ES-I3 (cell line): Measurements from ENCODE around the gene CD244.

Source experiments
- H3K36me3 ChIP-seq: 2 replicates; pipeline ENCODE4 v1.6.1; 2013; ENCODE audit warnings: mild to moderate bottlenecking, low read length, control low read depth, moderate library complexity; ENCODE audit not compliant: insufficient read depth
- H3K4me1 ChIP-seq: 2 replicates; pipeline ENCODE4 v1.6.1; 2013; ENCODE audit warnings: mild to moderate bottlenecking, control low read depth, low read length; ENCODE audit not compliant: insufficient read depth
- H3K9ac ChIP-seq: 2 replicates; pipeline ENCODE4 v1.6.1; 2013; ENCODE audit warnings: low read depth, mild to moderate bottlenecking, low read length, moderate library complexity
- H3K9me3 ChIP-seq: 2 replicates; pipeline ENCODE4 v1.6.1; 2013; ENCODE audit warnings: mild to moderate bottlenecking, low read length, moderate library complexity; ENCODE audit not compliant: control insufficient read depth, insufficient read depth

CD244 gene

DNA sequence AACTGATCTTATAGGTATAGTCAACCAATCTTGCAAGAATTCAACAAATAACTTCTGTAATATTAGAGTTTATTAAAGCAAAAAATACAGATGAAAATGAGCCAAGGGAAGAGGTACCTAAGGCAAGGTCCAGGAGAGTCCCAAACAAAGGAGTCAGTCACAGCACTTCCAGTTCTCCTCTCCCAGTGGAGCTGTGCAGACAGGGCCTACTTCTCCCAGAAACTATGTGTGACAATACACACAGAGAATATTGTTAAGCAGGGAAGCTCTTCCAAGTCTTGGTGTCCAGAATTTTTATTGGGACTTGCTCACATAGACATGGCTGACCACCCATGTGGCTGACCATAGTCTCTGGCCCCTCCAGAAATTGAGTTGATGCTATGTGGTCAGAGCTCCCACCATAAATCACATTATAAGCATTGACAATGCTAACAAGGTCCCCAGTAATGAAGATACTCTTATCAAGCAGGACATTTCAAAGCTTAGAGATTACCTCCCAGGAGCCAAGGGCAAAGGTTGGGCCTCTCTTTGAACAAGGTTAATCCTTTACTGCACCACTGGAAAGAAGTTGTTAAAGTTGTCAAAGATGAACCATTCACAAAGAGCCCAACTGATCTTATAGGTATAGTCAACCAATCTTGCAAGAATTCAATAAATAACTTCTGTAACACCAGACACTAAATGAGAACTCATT, 3.5 kb upstream of the CD244 start:
- no peaks in the 10 kb centered on the region for H3K4me1 ChIP-seq
- no peaks in the 10 kb centered on the region for H3K36me3 ChIP-seq
- no peaks in the 10 kb centered on the region for H3K9me3 ChIP-seq
- no peak overlapping the region for H3K9ac ChIP-seq

DNA sequence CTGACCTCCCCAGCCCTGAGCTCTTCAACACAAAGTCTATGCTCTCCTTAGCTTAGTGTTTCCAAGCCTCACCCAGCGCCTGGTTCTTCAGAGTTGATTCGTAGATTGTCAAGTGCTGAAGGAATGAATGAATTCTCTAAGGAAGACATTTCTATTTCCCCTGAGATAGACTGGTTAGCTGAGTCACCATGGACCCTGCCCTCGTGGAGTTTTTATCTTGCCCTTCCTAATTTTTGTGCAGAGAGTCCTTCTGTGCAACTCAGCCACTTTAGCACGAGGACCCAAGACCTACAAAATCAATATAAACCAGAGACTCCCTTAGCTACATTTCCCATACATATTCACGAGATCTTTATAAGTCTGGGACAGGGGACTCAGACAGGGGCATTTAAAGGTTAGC, 2.6 kb upstream of the CD244 start:
- H3K4me1 ChIP-seq, result no peaks in the 10 kb centered on the region

DNA sequence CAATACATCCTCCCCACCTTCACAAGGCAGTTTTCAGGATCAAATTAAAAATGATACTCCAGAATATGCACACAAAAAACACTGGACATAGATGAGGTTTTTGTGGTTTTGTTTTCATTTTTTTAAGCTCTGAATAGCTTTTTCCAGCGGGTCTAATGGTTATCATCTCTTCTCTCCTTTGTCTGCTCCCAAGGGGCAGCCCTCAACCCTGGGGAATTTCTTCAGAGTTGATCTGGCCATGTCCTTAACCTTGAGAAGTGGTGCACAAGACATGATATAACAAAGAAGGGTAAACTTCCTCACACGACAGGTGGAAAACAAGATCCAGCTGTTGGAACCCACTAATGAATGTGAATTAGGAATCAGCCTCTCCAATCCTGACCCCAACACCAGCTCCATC, 1.5 kb upstream of the CD244 start:
- Histone ChIP-seq H3K9me3 (no peaks in the 10 kb centered on the region), H3K36me3 (no peaks in the 10 kb centered on the region), H3K4me1 (no peaks in the 10 kb centered on the region), H3K9ac (no peak overlapping the region)

More for the DNA sequence above, 2.6 kb upstream of the CD244 start:
- H3K9me3 ChIP-seq, result no peaks in the 10 kb centered on the region
- no peaks in the 10 kb centered on the region for H3K36me3 ChIP-seq
- no peak overlapping the region for H3K9ac ChIP-seq

DNA sequence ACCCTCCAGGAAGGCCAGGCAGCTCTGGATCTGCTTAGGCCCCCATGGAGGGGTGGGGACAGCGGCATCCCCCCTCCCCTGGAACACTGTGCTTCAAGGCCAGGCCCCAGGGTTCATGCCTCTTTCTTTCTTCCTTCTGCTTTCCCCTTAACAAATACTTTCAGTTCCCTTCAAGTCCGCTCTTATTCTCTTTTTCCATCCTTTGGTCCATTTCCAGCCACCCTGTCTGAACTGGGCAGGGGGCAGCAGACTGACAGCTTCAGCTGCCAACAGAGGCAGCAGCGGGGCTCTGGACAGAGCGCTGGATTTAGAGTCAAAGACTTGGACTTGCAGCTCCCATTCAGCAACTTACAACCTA, 1.1 kb upstream of the CD244 start:
- H3K9me3 ChIP-seq, result no peaks in the 10 kb centered on the region
- H3K4me1 ChIP-seq, result no peaks in the 10 kb centered on the region
- no peaks in the 10 kb centered on the region for H3K36me3 ChIP-seq
- no peak overlapping the region for H3K9ac ChIP-seq

DNA sequence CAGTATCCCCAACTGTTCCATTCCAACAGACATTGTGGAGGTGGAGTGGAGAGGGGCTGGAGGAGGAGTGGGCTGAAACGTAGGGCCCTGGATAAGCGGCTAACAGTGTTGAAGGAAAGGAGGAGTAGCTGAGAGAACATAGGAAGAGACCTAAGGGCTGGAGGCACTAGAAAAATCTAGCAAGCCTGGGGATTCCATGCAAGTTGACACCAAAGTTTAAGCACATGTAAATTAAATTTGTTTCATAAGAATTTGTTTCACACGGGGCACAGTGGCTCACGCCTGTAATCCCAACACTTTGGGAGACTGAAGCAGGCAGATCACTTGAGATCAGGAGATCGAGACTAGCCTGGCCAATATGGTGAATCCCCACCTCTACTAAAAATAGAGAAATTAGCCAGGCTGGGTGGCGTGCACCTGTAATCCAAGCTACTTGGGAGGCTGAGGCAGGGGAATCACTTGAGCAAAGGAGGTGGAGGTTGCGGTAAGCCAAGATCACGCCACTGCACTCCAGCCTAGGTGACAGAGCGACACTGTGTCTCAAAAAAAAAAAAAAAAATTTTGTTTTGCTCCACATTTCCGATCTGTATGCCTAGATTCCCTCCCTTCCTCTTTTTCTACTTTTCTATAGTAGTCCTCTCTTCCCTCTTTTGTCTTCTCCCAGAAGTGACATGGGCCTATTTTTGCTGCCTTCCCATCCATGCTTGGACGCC, 530 bp upstream of the CD244 start:
- H3K4me1 ChIP-seq, result no peaks in the 10 kb centered on the region
- no peak overlapping the region for H3K9ac ChIP-seq
- no peaks in the 10 kb centered on the region for H3K9me3 ChIP-seq
- H3K36me3 ChIP-seq, result no peaks in the 10 kb centered on the region

DNA sequence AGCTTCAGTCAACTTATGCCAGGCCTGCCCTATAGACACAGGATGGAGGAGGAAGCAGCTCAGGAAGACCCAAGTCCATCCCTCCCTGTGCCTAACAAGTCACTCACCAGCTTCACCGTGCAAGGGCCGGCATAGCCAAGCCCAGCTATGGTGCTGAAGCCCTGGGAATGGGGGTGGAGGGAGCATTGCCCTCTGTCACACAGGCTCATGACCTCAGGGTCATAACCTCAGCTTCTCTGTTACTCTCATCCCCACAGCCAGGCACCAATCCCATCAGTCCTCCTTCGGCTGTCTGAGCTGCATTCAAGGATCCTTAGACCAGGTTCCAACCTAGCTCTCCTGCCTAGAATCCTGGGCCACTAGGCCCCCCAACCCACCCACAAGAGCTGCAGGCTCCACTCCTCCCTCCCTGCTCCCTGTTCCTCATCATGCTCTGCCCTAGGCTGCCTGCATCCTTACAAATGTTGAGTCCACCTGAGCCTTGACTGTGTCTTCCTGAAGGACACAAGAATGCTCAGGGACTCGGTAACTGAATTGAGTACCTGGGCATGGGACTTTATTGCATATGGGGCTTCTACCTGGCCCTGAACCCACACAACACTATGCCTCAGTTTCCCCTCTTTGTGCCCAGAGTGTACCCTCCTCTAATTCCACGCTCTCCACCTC, 1.7 kb downstream of the CD244 start:
- no peak overlapping the region for H3K9ac ChIP-seq
- no peaks in the 10 kb centered on the region for H3K4me1 ChIP-seq
- H3K9me3 ChIP-seq, result no peaks in the 10 kb centered on the region
- no peaks in the 10 kb centered on the region for H3K36me3 ChIP-seq

DNA sequence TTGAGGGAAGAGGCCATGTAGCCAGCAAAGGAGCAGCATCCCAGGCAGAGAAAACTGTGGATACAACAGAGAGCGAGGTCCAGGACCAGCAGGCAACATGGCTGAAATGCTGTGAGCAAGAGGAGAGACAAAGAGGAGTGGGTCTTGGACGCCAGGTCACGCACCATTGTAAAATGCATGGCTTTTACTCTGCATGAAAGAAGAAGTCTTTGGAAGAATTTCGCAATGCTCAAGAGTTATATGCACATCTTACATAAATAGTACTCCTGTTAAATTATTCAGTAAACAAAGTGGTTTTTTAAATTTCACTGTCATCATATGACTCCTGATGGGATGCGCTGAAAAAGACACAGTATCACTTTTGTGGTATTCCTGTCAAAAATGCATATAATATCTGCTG, 3.5 kb downstream of the CD244 start:
- Histone ChIP-seq H3K9me3 (no peaks in the 10 kb centered on the region), H3K4me1 (no peaks in the 10 kb centered on the region), H3K9ac (no peak overlapping the region), H3K36me3 (no peaks in the 10 kb centered on the region)

DNA sequence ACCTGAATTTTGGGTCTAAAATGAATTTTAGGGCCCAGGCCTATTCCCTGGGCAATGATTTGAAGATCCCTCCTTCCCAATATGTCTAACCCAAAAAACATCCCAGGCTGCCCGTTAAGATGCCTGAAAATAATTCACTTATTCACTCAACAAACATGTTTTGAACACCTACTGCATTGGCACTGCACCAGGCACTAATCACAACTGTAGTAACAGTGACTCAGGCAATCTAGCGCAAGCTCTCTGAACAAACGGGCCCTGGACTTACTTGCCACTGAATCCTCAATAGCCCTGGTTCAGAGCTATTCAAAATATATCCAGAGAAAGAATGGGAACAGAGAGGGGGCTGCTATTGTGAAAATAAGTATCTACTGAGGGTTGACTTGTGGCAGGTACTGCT, 4.2 kb downstream of the CD244 start:
- Histone ChIP-seq H3K4me1 (no peaks in the 10 kb centered on the region), H3K9me3 (no peaks in the 10 kb centered on the region), H3K36me3 (no peaks in the 10 kb centered on the region), H3K9ac (no peak overlapping the region)

DNA sequence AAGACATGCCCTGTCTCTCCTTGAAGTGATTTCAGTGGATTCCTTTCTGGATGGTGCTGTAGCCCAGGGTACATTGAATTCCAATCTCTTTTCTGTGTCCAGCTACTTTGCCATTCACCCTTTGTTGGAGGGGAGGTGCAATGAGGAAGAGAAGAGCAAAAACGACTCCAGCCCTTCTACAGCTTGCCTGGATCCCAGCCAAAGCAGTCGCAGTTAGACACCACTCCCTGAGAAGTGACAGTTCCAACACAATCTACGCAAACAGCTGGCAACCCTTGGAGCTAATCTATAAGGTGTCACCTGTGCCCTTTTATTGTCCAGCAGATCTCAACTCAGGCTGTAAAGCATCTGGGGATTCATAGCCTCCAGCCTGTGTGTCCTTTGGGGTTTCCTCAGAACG, 4.6 kb downstream of the CD244 start:
- Histone ChIP-seq H3K9ac (no peak overlapping the region), H3K4me1 (no peaks in the 10 kb centered on the region), H3K36me3 (no peaks in the 10 kb centered on the region), H3K9me3 (no peaks in the 10 kb centered on the region)

DNA sequence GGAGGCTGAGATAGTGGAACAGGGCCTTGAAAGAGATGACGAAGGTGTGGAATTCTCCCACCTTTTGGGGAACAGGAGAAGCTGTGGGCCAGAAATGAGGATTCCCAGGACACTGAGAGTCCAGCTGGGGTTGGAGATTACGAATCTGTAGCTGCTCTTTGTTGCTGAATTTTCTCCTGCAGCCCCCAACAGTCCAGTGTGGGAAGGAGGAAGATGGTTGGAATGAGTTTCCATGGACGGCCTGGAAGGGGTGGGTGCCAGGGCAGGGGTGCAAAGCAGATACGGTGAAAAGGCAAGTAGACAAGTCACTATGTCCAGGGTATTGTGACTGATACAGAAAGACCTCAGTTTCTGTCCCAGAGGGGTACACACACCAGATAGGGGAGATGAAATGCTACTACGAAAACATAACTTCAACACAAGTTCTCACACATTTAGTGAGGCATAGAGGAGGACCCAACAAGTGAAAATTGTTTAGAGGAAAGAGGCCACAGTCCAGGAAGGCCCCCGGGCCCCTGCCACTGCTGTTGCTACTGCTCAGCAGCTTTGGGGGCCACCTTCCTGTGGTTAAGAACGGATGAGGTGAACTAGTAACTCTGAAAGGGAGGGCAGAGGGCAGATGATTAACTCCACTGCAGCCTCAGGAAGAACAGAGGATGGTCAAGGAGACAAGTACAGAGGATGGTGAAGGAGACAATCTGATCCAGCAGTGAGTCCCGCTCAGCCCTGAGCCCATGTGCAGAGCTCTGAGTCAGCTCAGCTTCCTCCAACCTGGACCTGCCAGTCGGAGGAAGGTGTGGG, 7.3 kb downstream of the CD244 start:
- Histone ChIP-seq H3K36me3 (no peaks in the 10 kb centered on the region), H3K4me1 (no peaks in the 10 kb centered on the region), H3K9me3 (no peaks in the 10 kb centered on the region), H3K9ac (no peak overlapping the region)

DNA sequence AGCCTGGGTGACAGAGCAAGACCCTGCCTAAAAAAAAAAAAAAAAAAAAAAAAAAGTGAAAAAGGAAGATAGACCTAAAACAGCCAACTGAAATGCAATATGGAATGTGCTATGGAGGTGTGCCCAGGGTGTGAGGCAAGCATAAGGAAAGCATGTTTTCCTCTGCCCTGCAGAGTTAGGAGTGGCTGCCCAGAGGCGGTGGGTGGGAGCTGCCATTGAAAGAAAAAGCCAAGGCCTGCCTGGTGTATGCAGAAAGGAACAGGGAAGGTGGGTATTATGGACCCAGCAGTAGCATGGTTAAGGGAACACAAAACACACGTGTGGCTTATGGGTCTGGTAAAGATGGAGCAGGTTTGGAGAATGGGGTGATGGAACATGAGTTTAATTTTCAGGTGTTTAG, 8.9 kb downstream of the CD244 start:
- no peaks in the 10 kb centered on the region for H3K9me3 ChIP-seq
- no peaks in the 10 kb centered on the region for H3K4me1 ChIP-seq
- H3K36me3 ChIP-seq, result no peaks in the 10 kb centered on the region
- no peak overlapping the region for H3K9ac ChIP-seq

DNA sequence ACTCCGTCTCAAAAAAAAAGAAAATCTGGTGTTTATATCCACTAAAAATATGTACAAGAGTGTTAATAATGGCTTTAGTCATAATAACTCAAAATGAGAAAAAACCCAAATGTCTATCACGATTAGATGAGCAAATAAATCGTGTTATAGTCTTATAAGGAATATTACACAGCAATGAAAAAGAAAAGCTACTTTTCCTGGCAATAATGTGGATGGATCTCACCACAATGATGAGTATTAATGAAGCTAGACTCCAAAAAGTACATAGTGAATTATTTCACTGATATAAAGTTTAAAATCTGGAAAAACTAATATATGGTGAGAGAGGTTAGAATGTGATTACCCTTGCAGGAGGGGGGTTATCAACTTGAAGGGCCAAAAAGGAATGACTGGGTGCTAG, 9.7 kb downstream of the CD244 start:
- Histone ChIP-seq H3K36me3 (no peaks in the 10 kb centered on the region), H3K4me1 (no peaks in the 10 kb centered on the region), H3K9me3 (no peaks in the 10 kb centered on the region), H3K9ac (no peak overlapping the region)

DNA sequence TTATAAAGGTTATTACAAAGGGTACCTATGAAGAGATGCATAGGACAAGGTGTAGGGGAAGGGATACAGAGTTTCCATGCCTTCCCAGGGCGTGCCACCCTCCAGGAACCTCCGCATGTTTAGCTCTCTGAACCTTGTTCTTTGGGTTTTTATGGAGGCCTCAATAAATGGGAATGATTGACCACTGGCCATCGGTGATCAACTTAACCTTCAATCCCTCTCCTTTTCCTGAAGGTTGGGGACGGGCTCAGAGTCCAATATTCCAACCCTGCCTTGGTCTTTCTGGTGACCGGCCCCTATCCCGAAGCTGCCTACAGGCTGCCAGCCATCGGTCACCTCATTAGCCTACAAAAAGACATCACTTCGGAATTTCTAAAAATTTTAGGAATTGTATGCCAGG, 11.7 kb downstream of the CD244 start:
- Histone ChIP-seq H3K9me3 (no peaks in the 10 kb centered on the region), H3K9ac (no peak overlapping the region), H3K4me1 (no peaks in the 10 kb centered on the region), H3K36me3 (no peaks in the 10 kb centered on the region)

DNA sequence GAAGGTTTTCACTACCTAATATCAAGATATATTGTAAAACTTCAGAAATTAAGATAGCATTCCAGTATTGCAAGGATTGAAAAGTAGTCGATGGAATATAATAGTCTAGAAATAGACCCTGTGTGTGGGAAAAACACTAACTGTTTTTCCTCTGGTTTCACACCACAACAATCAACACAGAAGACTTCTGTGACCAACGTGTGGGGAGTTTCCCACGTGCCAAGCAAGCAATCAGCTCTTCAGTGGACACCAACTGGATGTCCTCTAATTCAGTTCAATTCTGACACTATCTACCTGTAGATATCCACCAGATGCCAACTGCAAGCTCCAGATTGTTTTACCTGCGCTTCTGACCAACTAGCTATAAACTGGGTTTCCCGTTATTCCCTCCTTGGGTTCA, 12.1 kb downstream of the CD244 start:
- H3K9me3 ChIP-seq, result no peaks in the 10 kb centered on the region
- H3K4me1 ChIP-seq, result no peaks in the 10 kb centered on the region
- H3K36me3 ChIP-seq, result no peaks in the 10 kb centered on the region
- H3K9ac ChIP-seq, result no peak overlapping the region
